Chondrocyte (in vitro differentiated cells): Measurements from ENCODE around the gene ADARB2. TPM values are rescaled to one million over a fixed set of nuclear protein-coding genes. Genes with fewer than 3 reads are reported as not detected.

Experiments used
- DNase-seq: peaks from one replicate; pipeline ENCODE4 v3.0.0; 2021; ENCODE audit warnings: mixed read lengths, low spot score
- H3K27ac Mint-ChIP-seq: one replicate; pipeline ENCODE4 v1.8.0; 2021; ENCODE audit warnings: mild to moderate bottlenecking, moderate library complexity, mixed read lengths; ENCODE audit not compliant: unreplicated experiment
- H3K27me3 Mint-ChIP-seq: 2 replicates; pipeline ENCODE4 v1.8.0; 2021; ENCODE audit warnings: low read depth, mixed read lengths
- H3K36me3 Mint-ChIP-seq: 2 replicates; pipeline ENCODE4 v1.8.0; 2021; ENCODE audit warnings: low read depth, mixed read lengths
- H3K4me1 Mint-ChIP-seq: 2 replicates; pipeline ENCODE4 v1.8.0; 2021; ENCODE audit warnings: low read depth, mild to moderate bottlenecking, mixed read lengths
- H3K4me3 Mint-ChIP-seq: one replicate; pipeline ENCODE4 v1.8.0; 2021; ENCODE audit warnings: mild to moderate bottlenecking, moderate library complexity, mixed read lengths; ENCODE audit not compliant: unreplicated experiment
- H3K9me3 Mint-ChIP-seq: 2 replicates; pipeline ENCODE4 v1.8.0; 2021; ENCODE audit warnings: low read depth, mixed read lengths
- total RNA-seq: library from RNA; stranded (reverse); gene quantifications from 3 replicates; pipeline ENCODE4 v1.2.1, GENCODE V29; 2021
- TF ChIP-seq, protein P1 (sequence below): fragments of 200-600 bp; sonication (generic); IDR thresholded peaks from 2 replicates; pipeline ENCODE4 v1.5.0; 2021; ENCODE audit warnings: antibody characterized with exemption, mild to moderate bottlenecking, moderate library complexity

Gene ADARB2
- total RNA-seq, 1 donor from 2014 or later, result 3.3 TPM

DNA sequence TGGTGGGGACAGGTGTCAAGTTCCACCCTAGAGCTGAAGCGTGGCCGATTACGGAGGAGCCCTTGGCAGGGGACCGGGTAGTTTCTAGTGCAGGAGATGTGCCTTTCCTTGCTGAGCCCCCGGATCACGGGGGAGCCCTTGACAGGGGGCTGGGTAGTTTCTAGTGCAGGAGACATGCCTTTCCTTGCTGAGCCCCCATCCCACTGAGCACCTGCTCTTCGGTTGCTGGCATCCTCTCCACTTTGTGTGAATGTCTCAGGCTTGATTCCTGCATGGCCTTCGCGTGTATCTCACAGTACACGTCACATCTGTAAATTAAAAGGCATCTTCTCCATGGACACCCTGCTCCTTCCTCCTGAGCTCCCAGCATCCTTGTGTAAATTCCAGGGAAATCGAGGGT lies 263.5 kb downstream of the ADARB2 start:
- Mint-ChIP-seq H3K36me3 (no peaks in the 10 kb centered on the region), H3K4me1 (no peaks in the 10 kb centered on the region), H3K27me3 (peaks cover 3% of the 10 kb centered on the region), H3K4me3 (no peak overlapping the region), H3K27ac (no peak overlapping the region), H3K9me3 (peaks cover 2% of the 10 kb centered on the region)
- TF ChIP-seq, protein P1, sequence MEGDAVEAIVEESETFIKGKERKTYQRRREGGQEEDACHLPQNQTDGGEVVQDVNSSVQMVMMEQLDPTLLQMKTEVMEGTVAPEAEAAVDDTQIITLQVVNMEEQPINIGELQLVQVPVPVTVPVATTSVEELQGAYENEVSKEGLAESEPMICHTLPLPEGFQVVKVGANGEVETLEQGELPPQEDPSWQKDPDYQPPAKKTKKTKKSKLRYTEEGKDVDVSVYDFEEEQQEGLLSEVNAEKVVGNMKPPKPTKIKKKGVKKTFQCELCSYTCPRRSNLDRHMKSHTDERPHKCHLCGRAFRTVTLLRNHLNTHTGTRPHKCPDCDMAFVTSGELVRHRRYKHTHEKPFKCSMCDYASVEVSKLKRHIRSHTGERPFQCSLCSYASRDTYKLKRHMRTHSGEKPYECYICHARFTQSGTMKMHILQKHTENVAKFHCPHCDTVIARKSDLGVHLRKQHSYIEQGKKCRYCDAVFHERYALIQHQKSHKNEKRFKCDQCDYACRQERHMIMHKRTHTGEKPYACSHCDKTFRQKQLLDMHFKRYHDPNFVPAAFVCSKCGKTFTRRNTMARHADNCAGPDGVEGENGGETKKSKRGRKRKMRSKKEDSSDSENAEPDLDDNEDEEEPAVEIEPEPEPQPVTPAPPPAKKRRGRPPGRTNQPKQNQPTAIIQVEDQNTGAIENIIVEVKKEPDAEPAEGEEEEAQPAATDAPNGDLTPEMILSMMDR, result no peak
- no peak for DNase-seq

DNA sequence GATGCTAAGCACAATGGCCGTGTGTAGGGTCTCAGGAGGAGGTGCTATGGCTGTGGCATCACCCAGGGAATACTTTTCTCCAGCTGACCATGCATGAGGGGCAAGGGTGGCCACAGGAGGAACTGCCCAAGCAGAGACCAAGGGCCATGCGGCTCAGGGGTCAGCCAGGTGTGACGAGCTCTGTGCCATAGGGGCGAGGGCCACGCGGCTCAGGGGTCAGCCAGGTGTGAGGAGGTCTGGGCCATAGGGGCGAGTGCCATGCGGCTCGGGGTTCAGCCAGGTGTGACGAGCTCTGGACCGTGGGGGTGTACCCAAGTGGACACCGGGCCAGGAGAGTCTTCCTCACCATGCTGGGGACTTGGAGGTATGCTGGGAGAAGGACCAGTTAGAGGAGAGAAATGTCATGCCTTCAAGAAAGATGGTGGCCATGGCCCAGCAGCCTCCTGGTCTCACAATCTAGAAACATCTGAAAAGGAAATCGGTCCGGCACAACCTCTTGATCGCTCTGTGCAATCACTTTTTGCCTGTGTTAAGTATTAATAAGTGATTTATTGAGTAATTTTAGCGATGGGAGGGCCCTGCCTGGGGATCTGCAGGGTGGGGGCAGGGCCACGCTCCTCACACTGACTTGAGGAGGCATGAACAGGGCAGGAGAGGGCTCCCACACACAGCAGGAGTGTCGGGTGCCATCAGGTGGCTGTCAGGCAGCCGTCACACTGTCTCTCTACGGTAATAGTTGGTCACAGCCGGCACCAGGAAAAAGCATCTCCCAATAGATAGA lies 265.0 kb downstream of the ADARB2 start:
- Mint-ChIP-seq H3K27me3 (peaks cover 3% of the 10 kb centered on the region), H3K36me3 (no peaks in the 10 kb centered on the region), H3K4me3 (no peak overlapping the region), H3K27ac (no peak overlapping the region), H3K9me3 (no peaks in the 10 kb centered on the region), H3K4me1 (no peaks in the 10 kb centered on the region)
- TF ChIP-seq, protein P1, result no peak
- DNase-seq, result no peak

DNA sequence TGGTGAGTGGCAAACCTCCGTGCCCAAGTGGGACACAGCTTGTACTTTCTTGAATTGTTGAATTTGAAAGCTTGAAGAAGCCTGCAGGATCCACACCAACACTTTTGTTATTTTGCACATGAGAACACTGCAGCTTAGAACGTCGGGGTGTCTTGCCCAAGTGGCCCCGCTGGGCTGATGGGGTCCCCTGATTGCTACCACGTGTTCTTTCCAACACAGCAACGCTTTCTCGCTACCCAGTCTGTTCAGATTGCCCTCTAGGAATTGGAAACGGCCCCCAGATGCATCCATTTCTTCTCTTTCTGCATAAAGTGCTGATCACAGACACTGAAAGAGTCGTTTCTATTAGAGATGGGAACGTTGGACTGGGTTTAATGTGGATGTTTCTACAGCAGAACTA lies 268.5 kb downstream of the ADARB2 start:
- H3K36me3 Mint-ChIP-seq, result no peaks in the 10 kb centered on the region
- TF ChIP-seq, protein P1, result no peak

DNA sequence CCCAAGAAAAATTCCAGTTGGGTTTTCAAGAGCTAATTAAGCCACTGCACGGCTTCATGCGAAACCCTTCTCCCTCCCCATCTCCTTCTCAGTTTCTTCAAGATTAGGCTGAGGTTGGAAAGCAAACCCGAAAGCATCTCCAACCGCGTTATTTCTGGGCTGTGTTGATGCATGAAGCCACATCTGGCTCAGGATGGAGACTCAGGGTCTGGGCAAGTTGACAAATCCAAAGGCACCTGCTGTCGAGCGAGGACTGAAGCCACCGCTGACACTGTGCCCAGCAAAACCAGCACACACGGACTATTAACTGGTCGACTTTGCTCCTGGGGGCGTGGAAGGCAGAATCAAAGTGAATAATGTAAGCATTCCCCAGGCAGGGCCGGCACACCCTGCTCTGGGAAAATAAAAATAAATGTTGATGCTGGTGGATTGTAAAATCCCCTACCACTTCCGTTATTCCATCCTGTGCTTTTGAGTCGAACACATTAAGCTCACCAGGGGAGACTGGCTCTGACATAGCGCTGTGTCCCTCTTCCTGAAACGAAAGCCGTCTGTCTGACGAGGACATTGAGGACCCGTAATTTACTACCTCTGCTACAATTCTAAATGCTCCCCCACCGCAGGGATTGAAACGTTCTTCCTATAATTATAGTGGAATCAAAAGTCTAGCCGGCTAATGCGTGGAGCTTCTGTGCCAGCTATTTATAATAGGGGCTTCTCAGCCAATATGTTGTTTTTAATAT lies 269.8 kb downstream of the ADARB2 start:
- H3K27me3 Mint-ChIP-seq, result peaks cover 4% of the 10 kb centered on the region
- no peak for DNase-seq
- no peak overlapping the region for H3K27ac Mint-ChIP-seq
- H3K9me3 Mint-ChIP-seq, result no peaks in the 10 kb centered on the region
- no peaks in the 10 kb centered on the region for H3K36me3 Mint-ChIP-seq
- no peak overlapping the region for H3K4me3 Mint-ChIP-seq
- TF ChIP-seq, protein P1, result no peak
- peaks cover 22% of the 10 kb centered on the region for H3K4me1 Mint-ChIP-seq

More for the DNA sequence above, 268.5 kb downstream of the ADARB2 start:
- peaks cover 18% of the 10 kb centered on the region for H3K4me1 Mint-ChIP-seq
- H3K27me3 Mint-ChIP-seq, result peaks cover 3% of the 10 kb centered on the region
- no peak overlapping the region for H3K4me3 Mint-ChIP-seq
- H3K9me3 Mint-ChIP-seq, result no peaks in the 10 kb centered on the region
- H3K27ac Mint-ChIP-seq, result no peak overlapping the region
- no peak for DNase-seq

DNA sequence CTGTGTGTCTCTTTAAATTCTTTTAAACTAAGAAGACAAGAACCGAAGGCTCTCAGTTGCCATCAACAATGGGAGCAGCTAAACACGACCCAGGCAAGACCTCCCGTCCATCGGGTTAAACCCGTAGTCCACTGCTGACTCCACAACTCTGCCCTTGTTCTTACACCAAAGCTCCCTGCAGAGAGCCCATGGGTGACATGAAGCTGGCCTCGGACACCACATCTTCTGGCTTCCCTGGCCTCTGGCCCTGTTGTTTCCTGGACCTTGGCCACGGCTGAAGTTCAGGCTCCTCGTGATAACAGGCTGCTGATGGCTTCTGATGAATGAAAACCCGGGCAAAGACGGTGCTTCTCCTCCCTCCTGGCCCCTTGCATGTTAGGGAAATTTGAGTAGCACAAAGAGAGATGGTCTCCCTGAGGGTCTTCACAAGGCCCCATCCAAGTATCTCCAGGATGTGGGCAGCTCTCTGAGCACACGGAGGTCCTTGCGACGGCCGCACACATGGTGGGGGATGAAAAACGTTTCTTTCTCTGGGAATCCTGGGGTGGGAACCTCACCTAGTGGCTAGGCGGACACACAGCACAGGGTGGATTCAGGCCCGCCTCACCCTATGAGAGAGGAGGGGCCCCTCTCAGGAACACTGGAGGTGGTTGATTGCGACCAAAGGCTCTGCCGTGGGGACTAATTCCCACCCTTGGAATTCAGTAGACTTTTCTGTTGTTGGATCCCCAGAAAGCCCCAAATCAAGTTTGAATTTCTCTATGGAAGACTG lies 271.1 kb downstream of the ADARB2 start:
- Mint-ChIP-seq H3K9me3 (no peaks in the 10 kb centered on the region), H3K4me3 (peak overlapping the region; percentile 60), H3K27ac (no peak overlapping the region), H3K36me3 (no peaks in the 10 kb centered on the region), H3K4me1 (peaks cover 22% of the 10 kb centered on the region), H3K27me3 (peaks cover 4% of the 10 kb centered on the region)
- no peak for DNase-seq
- TF ChIP-seq, protein P1, result no peak
